IMR-90 (cell line): Measurements from ENCODE around the gene CADM2. TPM values are rescaled to one million over a fixed set of nuclear protein-coding genes. Genes with fewer than 3 reads are reported as not detected.

Experiments used
- ATAC-seq: fragments of 200-7000 bp; cut with Tn5 transposase; 2 replicates; pipeline ENCODE4 v1.9.1; 2020; ENCODE audit warnings: low read depth, mild to moderate bottlenecking, moderate library complexity
- BruUV-seq: library from RNA; stranded (reverse); fragments of 400-500 nt; replicated peaks from 2 replicates; lab custom pipeline; 2021; lab: Mats Ljungman, UMichigan
- CTCF ChIA-PET: fragments of 300-600 bp; formaldehyde crosslinking; extraction: SDS; loops from one replicate; lab custom pipeline; 2021; ENCODE audit warnings: antibody characterized with exemption; lab: Yijun Ruan, JAX
- POLR2A ChIA-PET: fragments of 300-600 bp; sonication (Branson Sonifier 250); formaldehyde crosslinking; loops from one replicate; lab custom pipeline; 2022; ENCODE audit warnings: antibody characterized with exemption; ENCODE audit not compliant: unreplicated experiment; lab: Charles Lee
- DNase-seq: peaks from one replicate; pipeline ENCODE4 v3.0.0; 2013
- H2AFZ ChIP-seq: replicated peaks from 2 replicates; pipeline ENCODE3; 2013; ENCODE audit warnings: low read length, mild to moderate bottlenecking; ENCODE audit not compliant: poor library complexity
- H2AK5ac ChIP-seq: 2 replicates; pipeline ENCODE4 v1.6.1; 2013; ENCODE audit warnings: low read depth, low read length, inconsistent platforms
- H2AK9ac ChIP-seq: replicated peaks from 2 replicates; pipeline ENCODE3; 2013; ENCODE audit warnings: mild to moderate bottlenecking, low read depth, low read length, moderate library complexity; ENCODE audit not compliant: poor library complexity
- H2BK120ac ChIP-seq: 2 replicates; pipeline ENCODE4 v1.6.1; 2013; ENCODE audit warnings: low read depth, low read length, inconsistent platforms
- H2BK15ac ChIP-seq: 3 replicates; pipeline ENCODE4 v1.6.1; 2013; ENCODE audit warnings: low read depth, low read length, inconsistent platforms
- H2BK20ac ChIP-seq: 2 replicates; pipeline ENCODE4 v1.6.1; 2013; ENCODE audit warnings: low read depth, mild to moderate bottlenecking, inconsistent platforms, low read length, moderate library complexity
- H2BK5ac ChIP-seq: 2 replicates; pipeline ENCODE4 v1.6.1; 2013; ENCODE audit warnings: mild to moderate bottlenecking, low read depth, low read length, inconsistent platforms; ENCODE audit not compliant: poor library complexity, severe bottlenecking
- H3K14ac ChIP-seq: replicated peaks from 2 replicates; pipeline ENCODE4 v1.6.1; 2013; ENCODE audit warnings: low read depth, low read length, inconsistent platforms
- H3K18ac ChIP-seq: 2 replicates; pipeline ENCODE4 v1.6.1; 2013; ENCODE audit warnings: low read depth, low read length, control low read depth
- H3K23ac ChIP-seq: 2 replicates; pipeline ENCODE4 v1.6.1; 2013; ENCODE audit warnings: low read depth, low read length, inconsistent platforms
- H3K27ac ChIP-seq: 2 replicates; pipeline ENCODE4 v1.5.1; 2013; ENCODE audit warnings: mild to moderate bottlenecking, control low read depth, low read length; ENCODE audit not compliant: insufficient read depth
- H3K27me3 ChIP-seq: 2 replicates; pipeline ENCODE4 v1.6.1; 2013; ENCODE audit warnings: low read length; ENCODE audit not compliant: control insufficient read depth, insufficient read depth
- H3K36me3 ChIP-seq: 2 replicates; pipeline ENCODE4 v1.6.1; 2013; ENCODE audit warnings: low read length, mixed read lengths; ENCODE audit not compliant: control insufficient read depth, insufficient read depth
- H3K4ac ChIP-seq: 2 replicates; pipeline ENCODE4 v1.6.1; 2013; ENCODE audit warnings: low read depth, low read length, inconsistent platforms
- H3K4me1 ChIP-seq: 2 replicates; pipeline ENCODE4 v1.6.1; 2013; ENCODE audit warnings: low read length, mixed read lengths; ENCODE audit not compliant: control insufficient read depth, insufficient read depth
- H3K4me2 ChIP-seq: 2 replicates; pipeline ENCODE4 v1.6.1; 2013; ENCODE audit warnings: low read depth, mild to moderate bottlenecking, control low read depth, low read length, moderate library complexity
- H3K4me3 ChIP-seq: 2 replicates; pipeline ENCODE4 v1.5.1; 2013; ENCODE audit warnings: low read depth, mild to moderate bottlenecking, control low read depth, low read length, moderate library complexity; ENCODE audit not compliant: insufficient read depth
- H3K56ac ChIP-seq: 2 replicates; pipeline ENCODE4 v1.6.1; 2013; ENCODE audit warnings: low read length, inconsistent platforms; ENCODE audit not compliant: insufficient read depth; ENCODE audit errors: extremely low read depth
- H3K79me1 ChIP-seq, 2 experiments: 2 replicates each; pipeline ENCODE4 v1.6.1; 2013; ENCODE audit warnings: low read length in 2 of 2, inconsistent platforms in 1 of 2, low read depth in 1 of 2
- H3K9ac ChIP-seq: 2 replicates; pipeline ENCODE4 v1.6.1; 2013; ENCODE audit warnings: low read depth, low read length, control low read depth
- H3K9me1 ChIP-seq: 2 replicates; pipeline ENCODE4 v1.6.1; 2013; ENCODE audit warnings: low read length, inconsistent platforms; ENCODE audit not compliant: insufficient read depth
- H3K9me3 ChIP-seq: 2 replicates; pipeline ENCODE4 v1.6.1; 2013; ENCODE audit warnings: low read length; ENCODE audit not compliant: control insufficient read depth, insufficient read depth
- H4K20me1 ChIP-seq: 2 replicates; pipeline ENCODE4 v1.6.1; 2013; ENCODE audit warnings: low read length, inconsistent platforms; ENCODE audit not compliant: insufficient read depth
- H4K5ac ChIP-seq: 2 replicates; pipeline ENCODE4 v1.6.1; 2013; ENCODE audit warnings: mild to moderate bottlenecking, low read depth, low read length, control low read depth
- H4K8ac ChIP-seq, 2 experiments: 2 replicates each; pipeline ENCODE4 v1.6.1; 2013; ENCODE audit warnings: low read depth in 2 of 2, low read length in 2 of 2, control low read depth in 1 of 2, inconsistent platforms in 1 of 2
- H4K91ac ChIP-seq: 2 replicates; pipeline ENCODE4 v1.6.1; 2013; ENCODE audit warnings: low read depth, low read length, inconsistent platforms; ENCODE audit not compliant: insufficient read depth
- BHLHE40 ChIP-seq: fragments of 150-350 bp; IDR thresholded peaks from 2 replicates; pipeline ENCODE4 v1.6.1; 2016; ENCODE audit warnings: mild to moderate bottlenecking, low read depth, low read length
- CEBPB ChIP-seq: IDR thresholded peaks from 2 replicates; pipeline ENCODE4 v1.6.1; 2012; ENCODE audit warnings: low read depth, low read length, improper control_type of control experiment
- CHD1 ChIP-seq: IDR thresholded peaks from 2 replicates; pipeline ENCODE4 v1.6.1; 2012; ENCODE audit warnings: low read depth, low read length, improper control_type of control experiment
- CTCF ChIP-seq: conservative IDR thresholded peaks from 2 replicates; pipeline ENCODE4 v1.5.1; 2012; ENCODE audit warnings: mild to moderate bottlenecking, low read depth, low read length, improper control_type of control experiment
- ELK1 ChIP-seq: fragments of 150-350 bp; IDR thresholded peaks from 2 replicates; pipeline ENCODE4 v1.6.1; 2016; ENCODE audit warnings: low read depth, mild to moderate bottlenecking, low read length, moderate library complexity, borderline replicate concordance
- FOS ChIP-seq: fragments of 150-350 bp; IDR thresholded peaks from 2 replicates; pipeline ENCODE4 v1.6.1; 2016; ENCODE audit warnings: low read depth, low read length
- MAFK ChIP-seq: IDR thresholded peaks from 2 replicates; pipeline ENCODE4 v1.6.1; 2012; ENCODE audit warnings: low read depth, low read length, improper control_type of control experiment
- MAZ ChIP-seq: IDR thresholded peaks from 2 replicates; pipeline ENCODE4 v1.6.1; 2012; ENCODE audit warnings: low read depth, mild to moderate bottlenecking, low read length, improper control_type of control experiment, moderate library complexity, borderline replicate concordance
- MXI1 ChIP-seq: IDR thresholded peaks from 2 replicates; pipeline ENCODE4 v1.6.1; 2012; ENCODE audit warnings: low read depth, mild to moderate bottlenecking, low read length, moderate library complexity, borderline replicate concordance
- NFE2L2 ChIP-seq: fragments of 150-350 bp; IDR thresholded peaks from 2 replicates; pipeline ENCODE4 v1.6.1; 2016; ENCODE audit warnings: low read depth, mild to moderate bottlenecking, low read length
- POLR2A ChIP-seq: IDR thresholded peaks from 2 replicates; pipeline ENCODE4 v1.6.1; 2012; ENCODE audit warnings: mild to moderate bottlenecking, low read depth, low read length
- RAD21 ChIP-seq: IDR thresholded peaks from 2 replicates; pipeline ENCODE4 v1.6.1; 2012; ENCODE audit warnings: low read length, improper control_type of control experiment
- RCOR1 ChIP-seq: IDR thresholded peaks from 2 replicates; pipeline ENCODE4 v1.6.1; 2012; ENCODE audit warnings: mild to moderate bottlenecking, low read length, improper control_type of control experiment; ENCODE audit not compliant: insufficient replicate concordance
- RFX5 ChIP-seq: IDR thresholded peaks from 2 replicates; pipeline ENCODE4 v1.8.0; 2012; ENCODE audit warnings: low read depth, mild to moderate bottlenecking, low read length, moderate library complexity
- SMC3 ChIP-seq: fragments of 150-350 bp; IDR thresholded peaks from 2 replicates; pipeline ENCODE4 v1.6.1; 2016; ENCODE audit warnings: low read depth, mild to moderate bottlenecking, antibody characterized with exemption, low read length, moderate library complexity
- USF2 ChIP-seq: fragments of 150-350 bp; IDR thresholded peaks from 2 replicates; pipeline ENCODE4 v1.6.1; 2017; ENCODE audit warnings: mild to moderate bottlenecking, antibody characterized with exemption, low read length, low read depth
- WGBS, 2 experiments: methylation state at CpG; one replicate each; pipeline versions ENCODE4 v1.1.5 to v1.1.7; 2013; ENCODE audit warnings: missing lambda C conversion rate in 2 of 2; ENCODE audit not compliant: insufficient read length in 1 of 2; ENCODE audit errors: extremely low coverage in 2 of 2; 5-methylcytosine and 5-hydroxymethylcytosine counted together
- dilution Hi-C: fragments of 300-500 bp; cut with HindIII; formaldehyde crosslinking; loops from one replicate; pipeline ENCODE4 v1.14.3; 2018; ENCODE audit warnings: low sequenced_read_pairs; ENCODE audit not compliant: unreplicated experiment
- in situ Hi-C: fragments of 300-500 bp; cut with MboI; formaldehyde crosslinking; loops from 3 replicates; pipeline ENCODE4 v1.14.3; 2019; ENCODE audit warnings: low sequenced_read_pairs, inconsistent platforms, mixed read lengths
- intact Hi-C: fragments of 100-400 bp; cut with micrococcal nuclease; formaldehyde crosslinking; loops from 2 replicates; pipeline ENCODE4 v1.10.0; 2022
- polyA plus RNA-seq, 3 experiments: library from polyadenylated mRNA; depleted of rRNA; stranded (reverse); fragments of >200 nt; gene quantifications; 2 replicates each; pipeline ENCODE4 v1.2.3, GENCODE V29; 2012; ENCODE audit warnings: low replicate concordance in 1 of 3
- total RNA-seq: library from RNA; depleted of rRNA; stranded (reverse); fragments of >200 nt; gene quantifications from 2 replicates; pipeline ENCODE4 v1.2.3, GENCODE V29; 2012

CADM2 gene
- total and polyA plus RNA-seq, 2 of the 4 experiments (the other 2 are of a cell fraction), result not detected

GRCh38 chr3:85808755-85809154 lies 850.0 kb downstream of the CADM2 start:
- H3K4ac ChIP-seq, result no peak overlapping the region
- H2BK5ac ChIP-seq, result no peak overlapping the region
- no CpG with 5 or more reads among the region's 1 CpG for WGBS, 2 experiments
- H2BK120ac ChIP-seq, result no peak overlapping the region
- no peak overlapping the region for H2BK20ac ChIP-seq
- H2BK15ac ChIP-seq, result no peak overlapping the region
- no peak overlapping the region for H3K56ac ChIP-seq
- no peak overlapping the region for H4K8ac ChIP-seq
- no peaks in the 10 kb centered on the region for H3K9me3 ChIP-seq
- H3K9me1 ChIP-seq, result no peaks in the 10 kb centered on the region
- intact Hi-C loops (no loop called here), in situ Hi-C loops (loop anchor here (25.0 kb wide), 1 partner anchor 754 kb away; no protein-coding TSS in a partner anchor), dilution Hi-C loops (no loop called here)
- TF ChIP-seq CHD1, result no peak
- TF ChIP-seq RFX5, result no peak
- no peak for TF ChIP-seq USF2
- TF ChIP-seq SMC3, result no peak
- no peak for TF ChIP-seq BHLHE40
- no peak for TF ChIP-seq CTCF
- TF ChIP-seq MAZ, result no peak
- TF ChIP-seq RCOR1, result no peak
- TF ChIP-seq MXI1, result no peak
- TF ChIP-seq NFE2L2, result no peak
- no peak for TF ChIP-seq FOS
- TF ChIP-seq ELK1, result no peak
- TF ChIP-seq RAD21, result no peak
- no peak for TF ChIP-seq MAFK
- TF ChIP-seq CEBPB, result no peak
- TF ChIP-seq POLR2A, result no peak
- H4K20me1 ChIP-seq, result no peaks in the 10 kb centered on the region
- H3K4me3 ChIP-seq, result no peak overlapping the region
- H4K5ac ChIP-seq, result no peak overlapping the region
- no peak overlapping the region for H4K91ac ChIP-seq
- no peak overlapping the region for H3K4me2 ChIP-seq
- H2AK9ac ChIP-seq, result no peak overlapping the region
- no peaks in the 10 kb centered on the region for H3K4me1 ChIP-seq
- no peak overlapping the region for H3K9ac ChIP-seq
- H3K36me3 ChIP-seq, result no peaks in the 10 kb centered on the region
- H3K23ac ChIP-seq, result no peak overlapping the region
- DNase-seq (no peak), ATAC-seq (no peak)
- H3K14ac ChIP-seq, result no peak overlapping the region
- no peaks in the 10 kb centered on the region for H3K79me1 ChIP-seq
- POLR2A ChIA-PET, result no interaction called here
- no peaks in the 10 kb centered on the region for H3K27me3 ChIP-seq
- H2AFZ ChIP-seq, result no peak overlapping the region
- CTCF ChIA-PET, result no interaction called here
- H2AK5ac ChIP-seq, result no peak overlapping the region
- H3K27ac ChIP-seq, result no peak overlapping the region
- BruUV-seq, result no TSS peak
- H3K18ac ChIP-seq, result no peak overlapping the region
